NCI-H524 (cell line): ENCODE measurements around the gene MRPL21.

ENCODE experiments used
- DNase-seq, 2 experiments: peaks; one replicate each; lab custom pipeline; 2025; lab: John Stamatoyannopoulos, UW

Gene MRPL21

DNA sequence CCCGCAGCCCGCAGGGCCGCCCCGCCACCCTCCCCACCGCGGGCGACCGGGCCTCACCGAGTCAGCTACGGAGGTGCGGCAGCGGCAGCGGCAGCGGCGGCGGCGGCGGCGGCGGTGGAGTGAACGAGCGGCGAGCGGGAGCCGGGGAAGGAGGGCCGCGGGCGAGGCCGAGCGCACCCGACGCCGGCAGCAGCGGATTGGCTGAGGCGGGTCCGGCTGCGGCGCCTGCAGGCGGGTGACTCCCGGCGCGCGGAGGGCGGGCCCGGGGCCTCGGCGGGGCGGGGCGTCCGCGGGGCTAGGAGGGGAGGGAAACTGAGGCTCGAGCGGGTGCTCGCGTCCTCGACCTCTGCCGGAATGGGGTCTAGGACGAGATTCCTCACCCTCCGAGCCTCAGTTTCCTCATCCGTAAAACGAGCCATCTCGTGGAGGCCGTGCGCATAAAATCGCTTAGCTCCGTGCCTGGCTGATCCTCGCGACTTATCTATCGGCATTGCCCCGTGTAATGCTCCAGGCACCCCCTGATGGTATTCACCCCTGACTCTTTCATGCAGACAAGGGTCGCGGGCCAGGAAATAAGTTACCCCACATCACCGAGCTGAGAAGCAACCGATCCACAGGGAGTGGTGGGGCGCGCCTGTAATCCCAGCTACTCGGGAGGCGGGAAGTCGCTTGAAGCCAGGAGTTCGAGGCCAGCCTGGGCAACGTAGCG lies 61.8 kb downstream of the MRPL21 start, which contains the start of gene CPT1A:
Gene CPT1A, minus strand, starts transcription at position 199 of the 709 bp plus-strand sequence. CDS start 26,442 bp downstream, outside the sequence.
- peak in 1 of 2 experiments; percentile 44 for DNase-seq
